NCI-H446 treated with DMSO at 0.1 percent for 48 hours (cell line): ENCODE data around the gene COL18A1.

Experiments used
- DNase-seq: peaks from one replicate; lab custom pipeline; 2025; lab: John Stamatoyannopoulos, UW

The COL18A1 gene

DNA sequence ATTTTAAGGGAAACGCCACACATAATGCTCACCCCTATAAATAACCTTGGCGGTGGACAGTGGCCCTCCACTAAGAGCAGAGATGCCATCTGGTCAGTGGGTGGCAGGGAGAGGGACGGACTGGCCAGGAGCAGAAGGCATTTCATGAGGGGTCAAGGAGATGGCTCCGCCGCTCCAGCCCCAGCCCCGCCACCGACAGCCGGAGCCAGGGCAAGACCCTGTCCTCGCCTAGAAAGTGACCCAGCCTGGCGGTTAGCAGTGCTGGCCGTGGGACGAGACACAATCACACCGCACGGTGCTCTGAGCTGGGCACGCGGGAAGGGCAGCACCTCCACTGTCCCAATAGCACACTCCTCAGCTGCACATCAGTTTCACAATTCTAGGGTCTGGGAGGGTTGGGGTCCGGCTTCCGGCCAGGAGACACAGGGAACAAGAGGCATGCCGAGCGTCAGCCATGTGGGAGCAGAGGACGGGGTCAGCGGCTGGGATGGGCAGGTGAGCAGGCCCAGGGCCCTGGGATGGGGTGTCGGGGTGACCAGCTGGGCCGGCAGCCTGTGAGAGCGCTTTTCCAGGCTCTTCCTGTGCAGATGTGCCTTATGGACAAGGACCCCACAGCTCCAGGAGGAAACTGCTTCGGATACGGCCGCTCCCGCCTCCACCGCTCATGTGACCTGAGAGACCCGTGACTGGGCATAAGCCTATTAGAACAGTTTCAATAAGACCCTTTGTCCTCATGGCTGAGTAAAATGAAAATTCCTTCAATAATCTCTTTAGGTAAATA lies 131.5 kb downstream of the COL18A1 start:
- no peak for DNase-seq

DNA sequence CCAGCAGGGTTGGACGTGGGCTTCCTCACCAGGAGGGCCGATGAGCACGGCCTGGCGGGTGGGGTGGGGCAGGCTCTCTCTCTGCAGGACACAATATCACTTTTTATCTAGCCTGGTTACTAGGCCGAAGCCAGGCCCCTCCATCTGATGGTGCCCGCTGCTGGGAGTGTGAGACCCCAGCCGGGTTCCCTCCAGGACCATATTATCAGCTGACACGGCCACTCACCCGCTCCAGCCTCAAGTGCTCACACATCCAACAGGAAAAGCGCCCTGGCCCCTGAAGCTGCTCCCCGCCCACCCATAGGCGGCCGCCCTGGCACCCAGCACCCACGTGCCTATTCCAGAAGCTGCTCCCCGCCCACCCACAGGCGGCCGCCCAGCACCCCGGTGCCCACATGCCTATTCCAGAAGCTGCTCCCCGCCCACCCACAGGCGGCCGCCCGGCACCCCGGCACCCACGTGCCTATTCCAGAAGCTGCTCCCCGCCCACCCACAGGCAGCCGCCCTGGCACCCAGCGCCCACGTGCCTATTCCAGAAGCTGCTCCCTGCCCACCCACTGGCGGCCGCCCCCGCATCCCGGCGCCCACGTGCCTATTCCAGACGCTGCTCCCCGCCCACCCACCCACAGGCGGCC lies 132.3 kb downstream of the COL18A1 start:
- no peak for DNase-seq

DNA sequence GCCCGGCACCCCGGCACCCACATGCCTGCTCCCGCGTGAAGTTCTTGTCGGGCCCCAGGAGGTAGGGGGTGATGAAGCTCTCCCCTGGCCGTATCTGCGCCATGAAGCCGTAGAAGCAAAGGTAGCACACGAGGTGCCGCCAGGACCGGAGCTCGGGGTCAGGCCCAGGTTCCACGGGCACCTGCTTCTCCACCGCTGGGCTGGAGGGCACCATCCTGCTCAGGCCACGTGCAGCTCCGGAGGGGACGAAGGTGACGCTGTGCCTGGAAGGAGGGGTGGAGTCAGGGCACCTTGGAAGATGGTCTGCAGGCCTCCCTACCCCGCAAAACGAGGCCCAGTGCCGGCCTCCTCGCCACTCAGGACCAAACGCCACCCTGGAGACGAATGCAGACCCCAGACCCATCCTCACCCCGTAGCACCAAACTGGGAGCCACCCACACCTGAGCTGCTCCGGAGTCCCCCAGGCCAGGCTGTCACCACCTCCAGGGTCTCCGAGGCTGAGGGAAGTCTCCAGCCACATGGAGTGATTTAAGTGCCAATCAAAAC lies 132.9 kb downstream of the COL18A1 start:
- no peak for DNase-seq

DNA sequence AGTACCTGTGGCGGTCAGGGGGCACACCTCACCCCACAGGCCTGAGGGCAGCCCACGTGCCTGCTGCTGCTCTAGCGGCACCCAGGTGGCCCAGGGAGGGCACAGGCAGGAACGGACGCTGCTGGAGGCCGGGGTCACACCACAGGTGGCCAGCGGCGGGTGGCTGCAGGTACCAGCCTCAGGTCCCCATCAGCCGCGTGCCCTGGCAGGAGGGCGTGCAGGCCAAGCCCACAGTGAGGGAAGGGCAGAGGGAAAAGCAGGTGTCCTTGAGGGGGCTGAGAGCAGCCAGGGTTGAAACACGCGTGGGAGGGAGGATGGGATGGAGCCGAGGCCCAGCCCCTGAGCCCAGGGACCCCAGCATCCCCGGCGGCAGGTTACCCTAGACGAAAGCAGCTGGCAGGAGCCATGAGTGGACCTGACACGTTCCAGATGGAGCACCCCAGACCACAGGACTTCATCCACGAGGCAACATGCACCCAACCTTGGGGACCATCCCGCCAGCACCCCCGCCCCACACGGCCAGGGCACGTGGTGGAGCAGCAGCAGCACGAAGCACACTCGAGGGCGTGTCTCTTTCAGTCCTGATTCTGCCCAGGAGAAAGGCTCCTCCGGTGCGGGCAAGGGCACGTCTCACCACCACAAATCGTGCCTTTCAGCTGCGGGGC lies 133.5 kb downstream of the COL18A1 start:
- no peak for DNase-seq

DNA sequence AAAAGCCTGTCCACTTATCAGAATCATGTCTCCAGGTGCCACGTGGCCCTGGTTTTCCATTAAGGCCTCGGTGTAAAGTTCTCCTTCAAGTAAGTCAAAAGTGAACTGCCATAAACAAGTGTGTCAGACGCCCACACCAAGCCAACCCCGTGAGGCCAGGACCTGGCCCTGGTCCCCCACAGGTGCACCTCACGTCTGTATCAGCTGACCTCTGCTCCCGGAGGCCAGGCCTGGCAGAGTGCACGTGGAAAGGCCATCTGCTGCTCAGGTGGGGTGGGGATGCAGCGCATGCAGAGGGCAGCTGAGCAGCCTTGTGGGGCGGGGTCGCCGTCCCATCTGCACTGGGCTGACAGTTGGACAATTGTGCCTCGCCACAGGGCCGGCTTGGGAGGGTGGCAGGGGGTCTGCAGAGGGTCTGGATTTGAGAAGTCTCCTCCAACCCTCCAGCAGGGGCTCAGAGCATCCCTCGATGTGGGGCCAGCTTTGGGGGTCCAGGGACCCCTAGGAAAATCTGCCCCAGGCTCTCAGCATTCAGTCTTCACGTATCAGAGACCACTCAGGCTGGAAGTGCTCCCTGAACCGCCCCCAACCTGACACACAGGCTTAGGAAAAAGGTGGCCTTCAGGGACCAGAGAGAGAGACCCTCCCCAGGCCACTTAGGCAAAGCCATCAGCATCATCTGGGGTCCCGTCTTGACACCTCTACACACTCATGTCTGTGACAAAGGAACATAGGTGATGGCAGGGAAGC lies 134.3 kb downstream of the COL18A1 start:
- DNase-seq: no peak

DNA sequence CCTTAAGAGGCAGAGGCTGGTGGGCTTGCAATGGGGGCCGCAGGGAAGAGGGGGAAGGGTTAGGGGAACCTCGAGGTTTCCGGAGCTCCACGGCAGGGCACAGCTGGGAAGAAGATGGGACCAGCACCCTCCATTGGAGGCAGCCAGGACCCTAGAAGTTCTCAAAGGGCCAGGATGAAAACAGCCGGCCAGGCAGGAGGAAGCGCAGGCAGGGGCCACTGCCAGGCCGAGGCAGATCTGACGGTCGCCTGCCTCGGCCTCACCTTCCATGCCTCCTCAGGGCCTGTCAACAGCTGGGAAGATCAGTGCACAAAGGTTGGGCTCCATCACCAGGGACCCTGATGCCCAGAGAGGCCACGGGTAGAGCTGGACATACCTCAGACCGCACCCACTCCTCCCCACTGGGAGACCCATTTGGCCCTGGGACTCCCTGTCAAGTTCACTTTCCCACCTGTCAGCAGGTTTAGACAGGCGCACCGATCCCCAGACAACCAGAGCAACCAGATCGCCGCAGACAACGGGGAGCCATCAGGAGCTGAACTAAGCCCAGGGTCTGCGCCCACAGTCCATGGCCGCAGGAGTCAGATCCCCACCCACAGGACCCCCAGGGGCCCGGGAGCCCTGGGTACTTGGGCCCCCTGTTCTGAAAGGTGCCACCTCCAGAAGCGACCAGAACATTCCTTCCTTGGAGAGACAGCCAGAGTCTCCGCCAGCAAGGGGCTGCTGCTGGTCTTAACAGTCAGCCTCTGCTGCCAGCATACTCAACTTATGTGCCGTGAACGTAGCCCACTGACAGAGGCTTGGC lies 135.0 kb downstream of the COL18A1 start:
- no peak for DNase-seq

DNA sequence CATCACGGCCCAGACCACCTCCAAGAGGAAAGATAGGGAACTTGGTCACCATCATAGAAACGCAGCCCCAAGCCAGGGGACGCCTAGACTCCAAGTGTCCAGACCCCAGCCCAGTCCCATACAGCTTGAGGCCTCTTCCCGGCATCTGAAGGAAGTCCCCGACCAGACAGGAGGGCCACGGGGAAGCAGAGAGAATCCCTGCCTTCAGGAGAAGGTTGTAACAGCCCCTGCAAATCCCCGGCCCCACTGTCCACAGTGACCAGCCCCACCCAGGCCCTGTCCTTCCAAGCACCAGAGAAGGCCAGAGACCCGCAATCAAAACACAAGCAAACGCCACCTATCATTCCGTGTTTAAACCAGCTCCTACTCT lies 135.6 kb downstream of the COL18A1 start:
- no peak for DNase-seq

DNA sequence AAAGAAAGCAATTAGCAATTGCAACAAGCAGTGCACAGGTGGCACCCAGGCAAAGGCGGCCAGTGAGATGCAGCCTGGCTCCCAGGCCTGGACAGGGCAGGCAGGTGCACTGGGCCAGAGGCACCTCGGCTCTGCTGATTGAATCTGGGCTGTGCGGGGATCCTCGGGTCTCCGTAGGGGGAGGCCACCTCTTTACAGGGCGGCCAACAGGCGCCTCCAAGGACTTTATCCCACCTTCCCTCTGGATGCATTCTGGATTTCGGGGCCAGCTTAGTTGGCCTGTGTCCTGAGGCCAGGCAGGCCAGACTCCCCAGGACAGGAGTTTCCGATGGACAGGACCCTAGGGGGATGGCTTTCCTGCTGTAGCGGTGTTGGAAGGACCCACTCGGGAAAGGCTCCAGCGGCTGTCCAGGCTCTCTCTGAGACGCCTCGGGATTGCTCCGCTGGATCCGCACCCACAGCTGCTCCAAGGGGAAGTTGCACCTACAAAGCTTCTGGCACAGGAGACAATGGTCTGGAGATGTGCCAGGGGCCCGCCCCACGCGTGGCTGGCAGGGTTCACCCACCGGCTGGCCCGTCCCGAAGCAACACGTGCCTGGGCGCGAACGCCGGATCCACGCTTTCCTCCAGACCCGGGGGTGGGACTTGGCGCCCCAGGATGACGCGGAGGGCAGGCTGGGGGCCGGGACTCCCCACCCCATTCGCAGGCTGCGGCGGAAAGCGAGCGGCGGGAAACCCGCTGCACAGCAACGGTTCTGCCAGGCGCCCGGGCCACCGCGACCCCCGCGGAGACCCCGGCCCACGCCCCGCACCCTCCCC lies 136.5 kb downstream of the COL18A1 start:
- DNase-seq: peak; percentile 40

DNA sequence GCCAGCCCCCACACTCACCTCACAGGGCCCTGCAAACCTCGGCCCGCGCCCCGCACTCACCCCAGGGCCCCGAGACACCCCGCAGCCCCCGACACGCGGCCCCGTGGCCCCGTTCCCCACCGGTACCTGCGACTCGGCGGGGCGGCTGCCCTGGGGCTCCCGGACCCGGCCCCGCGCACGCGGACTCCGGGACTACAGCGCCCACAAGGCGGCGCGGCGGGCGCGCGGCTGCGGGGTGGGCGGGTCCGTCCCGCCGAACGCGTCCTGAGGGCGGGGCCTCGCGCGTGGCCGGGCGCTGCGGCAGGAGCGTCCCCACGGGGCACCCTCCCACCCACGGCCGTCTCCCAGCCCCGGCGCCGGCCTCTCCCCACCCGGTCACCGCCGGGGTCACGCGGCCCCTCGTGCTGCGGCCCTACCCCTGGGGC lies 137.3 kb downstream of the COL18A1 start, which contains the start of gene SLC19A1:
Gene SLC19A1, minus strand, starts transcription at position 199 of the 425 bp plus-strand sequence. CDS start 4,481 bp downstream, outside the sequence.
- peak; percentile 26 for DNase-seq

DNA sequence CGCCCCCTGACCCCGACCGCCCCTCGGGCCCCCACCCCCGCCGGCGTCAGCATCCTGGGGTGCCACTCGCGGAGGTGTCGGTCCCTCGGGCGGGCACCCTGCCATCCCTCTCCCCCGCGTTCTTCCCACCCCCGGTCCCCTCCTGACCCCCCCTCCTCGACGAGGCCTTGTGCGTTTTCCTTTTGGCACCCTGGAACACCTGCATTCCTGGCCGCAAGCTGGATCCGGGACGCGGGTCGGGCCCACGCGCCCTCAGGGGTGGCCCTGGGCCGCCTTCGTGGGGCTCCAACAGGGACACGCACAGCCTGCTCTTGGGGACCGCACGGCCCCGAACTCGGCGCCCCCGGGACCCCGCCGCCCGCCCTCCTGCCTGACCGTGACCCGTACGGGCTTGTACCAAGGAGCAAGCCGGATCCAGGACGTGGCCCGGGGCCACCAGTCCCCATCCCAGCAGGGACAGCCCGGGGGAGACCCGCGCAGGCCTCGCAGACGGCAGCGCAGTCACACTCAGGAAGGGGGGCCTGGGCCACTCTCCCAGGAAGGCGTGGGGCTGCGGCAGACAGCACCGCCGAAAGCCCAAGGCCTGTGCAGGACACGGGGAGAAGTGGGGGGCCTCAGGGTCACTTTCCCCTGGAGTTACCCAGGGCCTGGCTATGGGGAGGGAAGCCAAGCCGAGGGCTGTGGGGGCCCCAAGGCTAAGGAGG lies 137.9 kb downstream of the COL18A1 start:
- no peak for DNase-seq

DNA sequence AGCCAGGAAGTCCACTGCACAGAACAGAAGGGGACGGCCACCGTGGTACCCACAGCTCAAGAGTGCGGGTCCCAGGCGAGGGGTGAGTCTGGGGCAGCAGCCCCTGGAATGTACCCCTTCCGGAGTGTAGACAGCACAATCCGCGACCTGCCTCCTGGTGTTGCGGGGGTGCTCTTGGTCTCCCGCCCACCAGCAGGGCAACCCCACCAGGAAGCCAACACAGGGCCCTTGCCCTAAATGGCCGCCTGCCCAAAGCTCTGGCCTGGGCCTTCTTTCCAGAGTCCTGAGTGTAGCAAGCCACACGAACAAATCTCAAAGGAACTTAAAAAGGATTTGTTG lies 138.4 kb downstream of the COL18A1 start:
- no peak for DNase-seq

DNA sequence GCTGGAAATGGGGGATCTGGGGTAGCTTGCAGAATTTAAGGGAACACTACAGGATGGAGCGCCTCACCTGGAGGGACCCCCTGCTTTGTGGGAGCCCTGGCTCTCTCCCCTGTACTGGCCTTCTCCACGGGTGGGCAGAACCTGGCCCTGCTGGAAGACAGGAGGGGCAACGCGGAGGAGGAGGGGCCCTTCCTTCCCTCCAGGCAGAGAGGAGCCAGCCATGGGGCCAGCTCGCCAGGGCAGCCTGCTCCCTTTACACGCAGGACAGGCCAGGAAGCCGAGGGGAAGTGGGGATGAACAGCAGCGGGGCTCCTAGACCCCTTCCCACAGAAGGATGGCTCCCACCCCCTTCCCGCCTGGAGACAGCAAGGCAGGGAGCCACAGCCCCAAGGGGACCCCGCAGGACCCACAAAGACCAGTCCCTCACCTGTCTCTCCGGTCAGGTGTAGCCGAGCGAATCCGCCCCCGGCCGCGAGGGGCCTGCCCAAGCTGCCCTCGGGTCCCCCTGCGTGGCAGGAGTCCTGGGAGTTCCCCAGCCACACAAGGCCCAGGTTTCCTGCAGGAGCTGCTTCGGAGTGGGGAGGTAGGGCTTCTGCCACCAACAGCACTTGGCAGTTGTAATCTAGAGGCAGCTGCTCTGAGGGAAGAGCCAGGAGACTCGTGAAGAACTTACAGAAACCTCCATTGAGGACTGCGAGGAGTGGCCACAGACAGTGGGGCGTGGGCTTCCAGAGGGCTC lies 138.9 kb downstream of the COL18A1 start:
- no peak for DNase-seq

DNA sequence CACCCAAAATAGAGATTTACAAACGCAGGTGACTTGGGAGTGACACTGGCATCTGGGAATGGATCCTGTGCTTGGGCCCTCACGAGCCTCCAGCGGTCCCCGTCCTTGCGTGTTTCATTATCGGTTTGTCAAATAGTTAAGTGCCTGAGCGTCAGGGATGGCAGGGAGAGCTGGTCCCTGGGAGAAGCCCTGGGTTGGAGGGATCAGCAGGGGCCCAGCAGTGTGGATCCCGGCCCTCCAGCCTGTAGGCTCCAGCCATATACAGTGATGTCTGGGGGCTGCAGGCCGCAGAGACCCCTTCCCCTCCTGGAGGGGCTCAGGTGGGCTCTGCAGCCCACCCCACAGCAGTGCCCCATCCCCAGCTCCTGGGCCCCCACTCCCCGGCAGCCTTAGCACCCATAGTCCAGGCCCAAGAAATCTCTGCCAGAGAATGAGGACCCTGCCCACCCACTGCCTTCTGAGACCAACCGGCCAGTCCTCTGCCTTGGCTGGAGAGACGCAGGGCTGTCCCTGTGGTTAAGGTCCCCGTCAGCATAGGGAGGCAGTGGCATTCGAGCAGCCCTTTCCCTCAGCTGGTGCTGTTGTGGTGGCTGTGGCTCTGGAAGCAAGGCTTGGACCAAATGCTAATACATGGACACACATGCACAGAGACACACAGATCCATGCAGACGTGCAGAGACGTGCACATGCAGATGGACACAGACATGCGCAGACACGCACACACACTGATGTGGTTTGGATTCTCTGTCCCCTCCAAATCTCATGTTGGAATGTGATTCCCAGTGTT lies 139.7 kb downstream of the COL18A1 start:
- no peak for DNase-seq

DNA sequence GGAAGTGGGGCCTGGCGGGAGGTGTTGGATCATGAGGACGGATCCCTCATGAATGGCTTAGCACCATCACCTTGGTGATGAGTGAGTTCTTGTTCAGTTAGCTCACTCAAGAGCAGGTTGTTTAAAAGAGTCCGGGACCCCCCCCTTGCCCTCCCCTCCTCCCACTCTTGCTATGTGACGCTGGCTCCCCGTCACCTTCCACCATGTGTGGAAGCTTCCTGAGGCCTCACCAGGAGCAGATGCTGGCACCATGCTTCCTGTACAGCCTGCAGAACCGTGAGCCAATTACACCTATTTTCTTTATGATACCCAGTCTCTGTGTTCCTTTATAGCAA lies 140.2 kb downstream of the COL18A1 start:
- no peak for DNase-seq

DNA sequence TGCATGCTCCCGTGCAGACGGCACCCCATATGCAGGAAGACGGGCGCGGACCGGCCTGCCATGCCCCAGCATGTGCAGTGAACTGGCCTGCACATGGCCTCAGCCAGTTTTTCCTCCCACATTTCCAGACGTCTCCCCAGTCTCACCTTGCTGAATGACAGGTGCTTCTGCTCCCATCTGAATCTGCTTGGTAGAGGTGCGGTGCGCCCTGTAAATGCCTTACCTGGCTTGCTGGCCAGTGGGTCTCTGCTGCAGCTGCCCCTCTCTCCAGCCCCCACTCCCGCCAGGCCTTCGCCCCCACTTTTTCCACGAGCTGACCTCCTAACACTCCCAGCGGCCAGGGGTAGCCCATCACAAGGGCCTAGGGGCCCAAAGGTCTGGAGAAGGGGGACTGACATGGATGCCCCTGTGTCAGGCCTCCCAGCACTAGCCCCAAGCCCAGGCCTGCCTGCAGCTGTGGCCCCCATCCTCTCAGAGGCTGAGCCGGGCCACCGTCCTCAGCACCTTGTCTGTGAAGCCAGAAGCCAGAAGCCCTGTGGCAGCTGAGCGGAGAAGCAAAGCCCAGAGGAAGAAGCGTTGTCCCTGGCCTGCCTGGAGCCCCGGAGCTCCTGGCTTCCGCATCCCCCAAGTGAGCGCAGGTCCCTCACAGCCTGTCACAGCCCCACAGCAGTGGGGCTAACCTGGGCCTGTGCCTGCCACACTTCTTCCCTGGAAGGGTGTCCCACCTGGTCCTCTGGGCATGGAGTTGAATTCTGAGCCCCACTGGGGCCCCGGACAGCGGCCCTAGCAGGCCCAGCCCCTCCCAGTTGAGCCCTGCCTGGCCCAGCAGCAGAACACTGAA lies 140.9 kb downstream of the COL18A1 start:
- no peak for DNase-seq

DNA sequence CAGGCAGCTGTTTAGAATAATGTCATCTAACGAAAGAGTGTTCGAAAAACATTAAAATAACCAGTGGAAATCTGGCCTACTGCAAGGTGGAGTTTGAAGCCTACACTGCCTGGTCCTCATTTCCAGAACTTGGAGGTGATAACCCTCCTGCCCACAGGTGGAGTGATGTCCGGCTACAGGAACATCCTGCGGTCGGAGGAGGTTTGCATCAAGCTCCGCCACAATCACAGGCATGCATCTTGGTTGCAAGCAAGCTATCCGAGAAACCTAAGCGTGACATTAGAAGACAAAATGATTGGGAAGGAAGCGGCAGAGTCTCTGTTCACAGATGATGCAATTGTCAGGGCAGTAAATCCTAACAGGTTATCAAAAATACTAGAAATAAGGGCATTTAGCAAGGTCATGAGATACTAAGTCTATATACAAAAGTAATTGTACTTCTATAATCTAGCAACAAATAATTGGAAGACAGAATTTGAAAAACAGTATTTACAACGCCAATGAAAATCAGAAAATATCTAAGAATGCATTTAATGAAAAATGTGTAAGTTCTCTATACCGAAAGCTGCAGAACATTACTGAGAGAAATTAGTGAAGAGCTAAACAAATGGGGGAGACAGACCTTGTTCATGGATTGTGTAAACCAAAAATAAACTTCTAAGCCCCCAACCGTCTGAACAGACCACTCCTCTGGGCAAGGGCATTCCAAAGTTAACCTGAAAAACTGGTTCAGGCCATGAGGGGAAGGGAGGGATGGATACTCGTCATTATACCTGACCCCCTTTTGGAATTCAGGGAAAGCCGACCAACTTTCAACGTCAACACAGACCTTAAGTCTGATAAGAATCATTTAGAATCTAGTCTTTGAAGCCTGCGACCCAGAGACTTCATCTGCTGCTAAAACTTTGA lies 141.9 kb downstream of the COL18A1 start:
- no peak for DNase-seq

DNA sequence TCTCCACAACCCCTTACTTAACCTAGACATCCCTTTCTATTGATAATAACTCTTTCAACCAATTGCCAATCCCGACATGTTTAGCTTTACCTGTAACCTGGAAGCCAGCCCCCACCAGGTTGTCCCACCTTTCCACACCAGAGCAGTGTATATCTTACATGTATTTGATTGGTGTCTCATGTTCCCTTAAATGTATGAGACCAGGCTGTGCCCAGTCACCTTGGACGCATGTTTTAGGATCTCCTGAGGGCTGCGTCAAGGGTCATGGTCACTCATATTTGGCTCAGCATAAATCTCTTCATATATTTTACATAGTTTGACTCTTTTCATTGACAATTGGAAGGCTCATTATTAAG lies 142.6 kb downstream of the COL18A1 start:
- DNase-seq: no peak
